ELR (cell line): ENCODE results near the gene PCCA.
A peak's percentile ranks its signal among the peaks of the same experiment; 100 is the strongest.
"Not testable (repeated sequence)": the region's sequence is repeated elsewhere in the genome, so short reads cannot be mapped to it uniquely, and the experiment has no call there.

ENCODE experiments used
- DNase-seq: peaks from one replicate; pipeline ENCODE4 v3.0.0-alpha.2; 2015; ENCODE audit warnings: low read depth

PCCA gene

DNA sequence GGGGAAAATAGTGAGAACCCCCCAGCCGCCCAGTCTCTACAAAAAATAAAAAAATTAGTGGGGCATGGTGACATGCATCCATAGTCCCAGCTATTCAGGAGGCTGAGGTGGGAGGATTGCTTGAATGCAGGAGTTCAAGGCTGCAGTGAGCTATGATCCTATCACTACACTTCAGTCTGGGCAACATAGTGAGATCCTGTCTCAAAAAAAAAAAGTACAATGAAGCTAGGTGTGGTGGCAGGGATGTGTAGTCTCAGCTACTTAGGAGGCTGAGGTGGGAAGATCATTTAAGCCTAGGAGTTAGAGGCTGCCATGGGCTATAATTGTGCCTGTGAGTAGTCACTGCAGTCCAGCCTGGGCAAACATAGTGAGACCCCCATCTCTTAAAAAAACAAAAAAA lies 8.9 kb downstream of the PCCA start:
- DNase-seq, result no peak

DNA sequence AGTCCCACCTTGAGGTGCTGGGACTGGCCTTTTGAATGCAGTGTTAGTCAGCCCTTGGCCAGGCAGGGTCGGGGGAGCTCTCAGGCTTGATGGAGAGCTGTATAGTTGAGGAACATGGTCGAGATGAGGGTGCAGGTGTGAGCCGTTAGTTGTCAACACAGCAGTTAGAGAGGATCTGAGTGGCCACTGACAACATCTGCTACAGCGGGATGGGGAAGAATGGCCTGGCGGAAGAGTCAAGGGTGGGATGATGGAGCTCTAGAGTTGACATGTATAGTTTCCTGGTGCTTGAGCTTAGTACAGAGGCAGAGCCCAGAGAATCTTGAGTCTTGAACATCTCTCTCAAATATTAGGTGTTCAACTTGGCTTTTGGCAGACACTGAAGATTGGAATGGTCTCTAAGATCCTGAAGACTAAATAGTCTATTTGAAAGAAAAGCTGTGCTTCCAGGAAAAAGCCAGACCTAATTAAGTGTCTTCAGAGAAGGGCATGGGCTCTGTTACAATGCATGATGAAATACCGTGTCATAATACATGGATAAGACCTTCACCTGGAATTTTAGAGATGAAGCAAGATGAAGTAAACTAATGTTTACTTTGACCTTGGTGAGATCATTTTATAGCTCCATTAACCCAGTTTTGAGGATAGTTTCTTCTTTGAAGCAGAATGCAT lies 9.7 kb downstream of the PCCA start:
- no peak for DNase-seq

DNA sequence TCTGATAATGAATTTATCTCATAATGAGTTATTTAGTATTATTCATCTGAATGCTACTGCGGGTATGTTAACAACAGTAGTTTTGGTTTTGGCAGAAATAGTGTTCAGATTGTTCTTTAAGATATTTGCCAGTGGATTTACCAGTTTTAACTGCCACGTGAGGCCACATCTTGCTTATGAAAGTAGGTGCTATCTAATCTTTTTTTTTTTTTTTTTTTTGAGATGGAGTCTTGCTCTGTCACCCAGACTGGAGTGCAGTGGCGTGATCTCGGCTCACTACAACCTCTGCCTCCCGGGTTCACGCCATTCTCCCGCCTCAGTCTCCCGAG lies 10.2 kb downstream of the PCCA start:
- DNase-seq, result not testable (repeated sequence)

DNA sequence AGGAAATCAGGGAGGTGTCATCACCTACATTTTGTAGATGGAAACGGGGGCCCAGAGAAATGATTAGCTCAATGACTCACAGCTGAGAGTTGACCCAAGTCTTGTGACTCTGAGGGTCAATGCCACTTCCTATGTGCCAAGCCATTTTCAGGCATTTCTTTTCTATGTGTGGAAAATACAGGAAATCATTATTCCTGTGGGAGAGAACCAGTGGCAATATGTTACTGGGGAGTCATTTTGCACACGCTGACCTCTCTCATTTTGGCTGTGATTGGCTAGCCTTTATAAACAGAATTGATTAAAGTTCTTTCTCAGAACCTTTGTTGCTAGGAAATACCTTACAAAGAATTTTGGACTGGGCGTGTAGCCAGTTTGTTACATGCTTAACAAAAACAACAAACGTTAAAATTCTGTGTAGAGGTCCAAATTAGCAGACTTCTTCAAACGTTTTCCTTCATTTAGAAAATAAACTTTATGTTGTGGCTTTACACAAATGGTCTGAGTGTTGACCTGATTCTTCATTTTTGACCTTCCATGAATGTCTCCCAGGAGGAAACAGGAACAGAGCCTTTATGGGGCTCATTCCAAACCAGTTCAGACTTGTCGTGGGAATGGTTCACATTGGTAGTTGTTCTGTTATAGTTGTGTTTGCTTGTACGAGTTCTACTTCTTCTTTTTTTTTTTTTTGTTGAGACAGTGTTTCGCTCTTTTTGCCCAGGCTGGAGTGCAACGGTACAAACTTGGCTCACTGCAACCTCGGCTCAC lies 11.4 kb downstream of the PCCA start:
- DNase-seq, result peak; percentile 82

DNA sequence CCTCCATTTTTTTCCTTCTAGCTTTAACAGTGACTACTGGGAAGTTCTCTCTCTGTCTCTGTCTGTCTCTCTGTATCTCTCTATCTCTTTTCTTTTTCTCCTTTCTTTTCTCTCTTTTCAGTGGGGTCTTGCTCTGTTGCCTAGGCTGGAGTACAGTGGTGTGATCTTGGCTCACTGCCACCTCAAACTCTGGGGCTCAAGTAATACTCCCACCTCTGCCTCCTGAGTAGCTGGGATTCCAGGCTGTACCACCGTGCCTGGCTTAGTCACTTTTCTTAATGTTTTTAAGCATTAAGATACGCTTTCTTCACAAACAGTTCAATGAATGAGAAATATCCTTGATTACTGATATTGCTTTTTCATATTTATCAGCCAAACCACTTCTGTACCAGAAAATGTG lies 13.1 kb downstream of the PCCA start:
- DNase-seq, result no peak

DNA sequence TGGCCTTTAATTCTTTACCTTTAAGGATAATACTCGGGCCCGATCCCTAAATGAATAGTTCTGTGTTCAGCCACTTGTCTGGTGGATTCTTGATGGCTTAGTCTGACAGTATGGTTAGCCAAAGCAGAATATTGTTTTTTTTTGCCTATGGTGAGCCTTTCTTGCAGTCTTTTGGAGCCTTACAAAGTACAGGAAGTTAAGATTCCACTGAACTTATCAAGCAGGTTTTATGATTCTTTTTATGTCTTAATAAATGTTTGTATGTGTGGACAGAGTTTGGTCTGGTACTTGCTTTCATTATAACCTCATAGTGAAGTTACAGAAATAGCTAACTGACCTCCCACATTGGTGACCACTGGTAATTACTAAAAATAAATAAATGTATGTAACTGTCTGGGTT lies 17.1 kb downstream of the PCCA start:
- DNase-seq, result no peak

DNA sequence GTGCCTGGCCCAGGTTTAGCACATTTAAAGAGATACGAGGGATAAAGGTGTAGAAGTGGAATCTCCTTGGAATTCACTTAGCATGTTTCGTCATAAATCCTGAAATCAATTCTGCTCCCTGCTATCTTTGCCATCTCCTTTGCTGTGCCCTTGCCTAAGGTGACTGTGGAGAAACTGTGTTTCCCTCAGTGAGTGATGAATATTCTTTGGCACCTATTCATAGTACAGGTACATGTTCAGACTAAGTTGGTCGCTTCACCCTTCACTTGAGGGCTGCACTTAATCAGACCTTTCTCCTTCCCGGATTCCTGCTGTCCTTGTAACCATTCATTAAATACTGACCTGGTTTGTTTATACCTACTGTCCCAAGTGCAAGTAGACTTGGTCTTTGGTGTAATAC lies 17.8 kb downstream of the PCCA start:
- DNase-seq, result no peak

DNA sequence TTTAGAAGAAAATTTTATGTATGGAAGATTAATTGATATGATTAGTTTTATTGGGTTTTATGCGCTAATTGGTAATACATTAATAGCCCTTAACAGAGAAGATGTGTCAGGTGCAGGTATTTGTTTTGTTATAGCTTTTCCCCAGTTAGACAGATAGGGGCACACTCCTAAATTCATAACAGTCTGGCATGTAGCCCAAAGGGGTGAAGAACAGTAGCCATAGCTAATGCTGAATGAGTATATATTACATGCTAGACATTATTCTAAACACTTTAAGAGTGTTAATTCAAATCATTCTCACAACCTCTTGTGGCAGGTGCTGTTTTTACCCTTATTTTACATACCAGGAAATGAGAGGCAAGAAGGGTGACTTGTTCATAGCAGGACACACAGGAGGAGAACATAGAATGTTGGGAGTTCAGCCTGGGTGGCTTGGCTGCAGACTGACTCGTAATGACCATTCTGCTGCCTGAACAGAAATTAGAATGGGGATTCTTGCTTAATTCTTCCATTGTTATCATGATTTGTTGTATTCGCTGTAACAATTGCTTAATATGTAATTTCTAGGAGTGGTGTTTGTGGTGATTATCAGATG lies 20.1 kb downstream of the PCCA start:
- peak; percentile 37 for DNase-seq

DNA sequence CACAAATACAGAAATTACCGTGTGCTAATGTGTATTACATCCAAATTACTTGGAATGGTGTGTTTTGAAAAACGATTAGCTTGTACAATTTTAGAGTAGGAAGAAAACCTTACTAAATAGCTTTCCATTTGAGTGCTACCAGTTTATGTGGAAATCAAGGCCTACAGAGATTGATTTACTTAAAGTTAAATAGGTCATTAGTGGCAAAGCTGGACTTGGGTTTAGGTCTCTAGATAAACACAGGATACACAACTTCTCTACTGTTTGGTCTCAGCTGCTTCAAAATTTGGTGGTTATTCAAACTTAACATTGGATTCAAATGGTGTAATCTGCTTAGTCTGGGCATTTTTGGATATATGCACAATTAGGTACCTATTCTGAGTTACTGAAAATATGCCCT lies 21.4 kb downstream of the PCCA start:
- no peak for DNase-seq

DNA sequence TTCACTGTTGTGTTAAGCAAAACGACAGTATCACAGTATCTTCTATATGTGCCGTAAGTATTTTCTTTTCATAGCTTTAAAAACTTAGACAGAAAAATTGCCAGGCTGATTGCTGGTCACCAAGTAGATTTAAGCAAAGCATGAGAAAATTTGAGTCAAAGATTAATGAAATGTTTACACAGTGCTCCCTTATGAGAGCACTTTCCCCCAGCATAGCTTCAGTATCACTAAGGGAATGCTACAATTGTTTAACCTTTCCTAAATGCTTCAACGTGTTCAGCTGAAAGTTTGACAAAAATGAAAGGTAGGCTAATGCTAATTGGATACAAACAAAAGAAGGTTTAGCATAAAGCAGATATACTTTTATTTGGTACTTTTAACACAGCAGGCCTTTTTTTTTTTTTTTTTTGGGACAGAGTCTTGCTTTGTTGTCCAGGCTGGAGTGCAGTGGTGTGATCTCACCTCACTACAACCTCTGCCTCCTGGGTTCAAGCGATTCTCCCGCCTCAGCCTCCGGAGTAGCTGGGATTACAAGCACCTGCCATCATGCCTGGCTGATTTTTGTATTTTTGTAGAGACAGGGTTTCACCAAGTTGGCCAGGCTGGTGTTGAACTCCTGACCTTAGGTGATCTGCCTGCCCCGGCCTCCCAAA lies 23.4 kb downstream of the PCCA start:
- no peak for DNase-seq

DNA sequence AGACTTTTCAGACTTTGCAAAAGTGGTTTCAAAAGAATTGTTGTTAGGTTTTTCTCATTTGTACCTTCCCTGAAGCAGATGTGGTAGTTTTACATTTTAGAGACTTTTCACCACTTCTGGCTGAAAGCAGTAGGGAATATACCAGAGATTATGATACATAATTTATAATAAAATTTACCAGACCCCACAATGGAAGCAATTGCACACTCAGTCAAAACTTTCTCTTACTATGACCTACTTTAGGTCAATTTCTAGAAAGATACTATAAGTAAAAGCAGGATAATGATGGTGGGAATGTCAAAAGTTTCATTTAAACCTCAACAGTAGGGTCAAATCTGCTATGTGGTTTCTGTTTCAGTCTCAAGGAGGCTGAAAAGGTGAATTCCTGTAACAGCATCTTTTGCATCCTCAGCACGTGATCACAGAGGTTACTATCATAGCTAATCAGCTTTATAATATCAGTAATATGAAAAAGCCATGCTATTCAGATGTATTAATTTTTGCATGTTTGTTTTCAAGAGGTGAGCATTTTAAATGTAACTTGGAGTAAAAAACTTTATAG lies 26.9 kb downstream of the PCCA start:
- no peak for DNase-seq

DNA sequence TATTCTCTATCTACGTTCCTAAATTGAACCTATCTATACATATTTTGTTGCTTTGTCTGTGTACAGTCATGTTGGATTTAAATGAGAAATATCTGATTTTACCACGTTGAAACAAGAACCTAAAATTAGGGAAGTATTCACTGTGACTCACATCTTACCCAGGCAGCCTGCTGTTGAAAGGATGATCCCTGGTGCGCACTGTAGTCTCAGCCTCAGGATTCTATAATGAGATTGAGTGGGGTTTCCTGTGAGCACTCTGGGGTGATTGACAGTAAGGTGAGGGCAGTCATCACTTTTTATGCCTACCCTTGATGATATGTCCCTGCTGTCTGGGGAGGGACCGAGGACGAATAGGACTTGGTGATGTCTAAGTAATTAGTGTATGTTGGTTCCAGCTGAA lies 35.4 kb downstream of the PCCA start:
- DNase-seq, result peak; percentile 24

DNA sequence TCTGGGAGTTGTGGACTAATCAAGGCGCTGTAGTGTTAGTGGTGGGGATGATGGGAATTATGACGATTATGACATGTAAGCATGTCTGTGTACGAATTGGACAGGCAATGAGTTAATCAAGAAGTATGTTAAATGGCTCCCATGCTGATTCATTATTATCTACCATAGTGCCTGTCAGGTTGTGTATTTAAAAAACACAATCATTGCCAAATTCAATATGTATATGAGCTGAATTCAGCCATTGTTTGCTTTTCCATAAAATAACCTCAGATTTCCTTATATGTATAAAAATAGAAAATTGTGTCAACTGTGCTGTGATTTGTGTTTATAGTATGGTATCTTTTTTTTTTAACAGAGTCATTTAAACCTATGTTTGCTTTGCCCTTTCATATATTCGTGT lies 37.1 kb downstream of the PCCA start:
- DNase-seq, result no peak

DNA sequence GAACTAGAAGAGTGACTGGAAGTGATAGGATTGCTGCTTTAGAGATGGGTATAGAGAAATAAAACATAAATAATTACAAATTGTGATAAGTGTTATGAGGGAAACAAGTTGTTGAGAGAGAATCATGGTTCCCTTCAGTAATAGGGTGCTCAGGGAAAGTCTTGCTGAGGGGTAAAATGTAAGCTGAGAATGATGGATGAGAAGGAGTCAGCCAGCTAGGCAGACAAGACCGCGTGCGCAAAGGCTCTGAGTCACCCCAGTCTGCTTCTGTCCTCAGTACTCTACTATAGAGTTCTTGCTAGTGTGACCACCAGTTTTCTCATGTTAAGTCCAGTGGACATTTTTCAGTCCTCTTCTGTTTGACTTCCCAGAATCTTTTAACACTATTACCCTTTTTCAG lies 39.5 kb downstream of the PCCA start:
- peak; percentile 39 for DNase-seq

DNA sequence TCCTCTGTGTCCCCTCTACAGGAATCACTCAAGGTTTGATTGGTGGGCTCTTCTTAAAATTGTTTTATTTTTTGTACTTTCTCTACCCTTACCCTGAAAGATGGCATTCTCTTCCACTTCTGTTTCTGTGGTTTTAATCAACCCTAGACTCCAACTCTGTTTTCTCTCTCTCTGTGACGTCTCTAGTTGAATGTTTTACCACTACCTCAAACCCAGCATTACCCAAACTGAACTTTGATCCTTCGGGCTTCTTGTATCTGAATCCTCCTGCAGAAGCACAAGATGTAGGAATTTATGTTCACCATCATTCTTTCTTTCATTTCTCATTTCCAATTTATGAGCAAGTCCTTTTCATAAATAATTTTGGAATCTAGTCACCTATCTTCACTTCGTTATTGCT lies 39.9 kb downstream of the PCCA start:
- no peak for DNase-seq

DNA sequence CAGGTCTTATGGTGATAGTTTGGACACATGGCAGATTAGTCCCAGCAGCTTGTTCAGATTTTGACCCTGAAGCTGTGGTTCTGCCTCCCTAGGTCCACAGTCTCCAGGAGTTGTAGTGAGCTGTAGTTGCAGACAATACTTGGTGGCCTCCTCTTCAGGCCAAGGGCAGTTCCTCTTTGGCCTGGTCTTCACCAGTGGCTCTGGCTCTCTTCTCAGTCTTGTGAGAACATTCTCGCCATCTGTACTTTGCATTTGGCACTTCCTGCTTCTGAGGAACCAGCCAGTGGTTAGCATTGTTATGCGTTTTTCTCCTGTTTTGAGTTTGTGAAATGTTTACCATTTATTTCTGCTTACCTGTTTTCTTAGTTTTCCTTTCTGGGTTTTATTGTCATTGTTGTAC lies 40.7 kb downstream of the PCCA start:
- no peak for DNase-seq

DNA sequence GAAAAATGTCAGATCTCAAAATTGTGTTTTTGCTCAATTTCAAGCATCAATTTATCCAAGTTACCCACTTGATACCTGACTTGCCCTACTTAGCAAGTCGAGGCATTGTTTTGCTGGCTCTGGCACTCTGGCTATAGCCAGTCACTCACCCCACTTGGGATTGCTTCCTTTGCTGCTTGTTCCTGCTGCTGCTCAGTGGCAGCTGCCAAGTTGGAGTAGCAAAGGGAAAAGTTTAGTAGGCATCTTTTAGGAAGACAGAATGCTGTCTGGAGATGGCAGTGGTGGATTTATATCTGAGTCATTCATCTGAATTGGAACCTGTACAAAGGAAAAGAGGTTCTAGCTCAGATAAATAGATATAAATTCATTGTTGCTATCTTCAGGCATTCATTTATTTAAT lies 41.2 kb downstream of the PCCA start:
- no peak for DNase-seq

DNA sequence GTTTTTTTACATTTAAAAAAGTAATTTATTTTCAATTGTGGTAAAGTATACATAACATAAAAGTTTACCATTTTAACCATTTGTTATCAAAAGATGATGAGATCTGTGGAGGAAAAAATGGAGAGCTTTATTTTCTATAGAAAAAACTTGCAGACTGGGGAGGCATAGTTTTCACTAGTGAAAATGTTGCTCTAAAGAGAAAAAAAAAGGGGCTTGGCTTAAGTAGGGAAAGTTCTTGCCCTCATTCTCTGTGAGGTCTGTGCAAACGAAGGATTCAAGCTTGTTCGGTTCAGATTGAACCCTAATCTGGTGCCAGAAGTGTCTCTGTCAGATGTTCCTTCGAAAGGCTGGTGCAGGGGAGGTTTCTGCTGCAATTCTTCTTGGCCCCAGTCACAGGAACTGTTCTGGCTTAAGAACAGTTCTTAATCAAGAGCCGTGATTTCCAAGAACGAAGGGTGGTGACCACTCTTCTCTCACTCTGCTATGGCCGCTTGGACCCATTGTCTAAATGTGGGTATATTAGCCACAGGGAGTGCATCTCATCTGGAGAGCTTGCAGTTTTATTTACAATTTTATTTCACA lies 42.1 kb downstream of the PCCA start:
- no peak for DNase-seq

DNA sequence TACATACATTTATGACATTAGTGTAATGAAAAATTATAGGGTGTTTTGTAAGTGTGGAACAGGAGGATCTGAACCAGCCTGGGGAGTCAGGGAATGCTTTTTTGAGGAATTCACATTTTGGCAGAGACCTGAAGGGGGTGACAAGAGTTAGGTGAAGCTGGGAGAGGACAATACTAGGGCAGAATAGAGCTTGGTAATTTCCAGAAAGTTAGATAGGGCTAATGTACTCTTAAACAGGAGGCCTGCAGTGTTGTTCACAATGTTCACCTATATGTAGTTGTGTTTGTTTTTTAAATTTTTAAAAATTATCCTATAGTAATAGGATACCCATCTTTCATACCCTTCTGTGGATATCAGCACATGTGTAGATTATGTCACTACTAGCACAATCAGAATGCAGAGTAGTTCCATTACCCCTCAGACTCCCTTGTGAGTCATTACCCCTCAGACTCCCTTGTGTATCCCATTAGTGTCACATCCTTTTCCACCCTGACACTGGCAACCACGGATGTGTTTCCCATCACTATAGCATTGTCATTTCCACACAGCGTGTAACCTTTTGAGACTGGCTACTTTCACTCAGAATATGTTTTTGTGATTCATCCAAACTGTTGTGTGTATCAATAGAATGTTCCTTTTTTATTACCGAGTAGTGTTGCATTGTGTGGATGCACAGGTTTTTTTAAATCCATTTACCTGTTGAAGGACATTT lies 43.1 kb downstream of the PCCA start:
- DNase-seq, result peak; percentile 92

DNA sequence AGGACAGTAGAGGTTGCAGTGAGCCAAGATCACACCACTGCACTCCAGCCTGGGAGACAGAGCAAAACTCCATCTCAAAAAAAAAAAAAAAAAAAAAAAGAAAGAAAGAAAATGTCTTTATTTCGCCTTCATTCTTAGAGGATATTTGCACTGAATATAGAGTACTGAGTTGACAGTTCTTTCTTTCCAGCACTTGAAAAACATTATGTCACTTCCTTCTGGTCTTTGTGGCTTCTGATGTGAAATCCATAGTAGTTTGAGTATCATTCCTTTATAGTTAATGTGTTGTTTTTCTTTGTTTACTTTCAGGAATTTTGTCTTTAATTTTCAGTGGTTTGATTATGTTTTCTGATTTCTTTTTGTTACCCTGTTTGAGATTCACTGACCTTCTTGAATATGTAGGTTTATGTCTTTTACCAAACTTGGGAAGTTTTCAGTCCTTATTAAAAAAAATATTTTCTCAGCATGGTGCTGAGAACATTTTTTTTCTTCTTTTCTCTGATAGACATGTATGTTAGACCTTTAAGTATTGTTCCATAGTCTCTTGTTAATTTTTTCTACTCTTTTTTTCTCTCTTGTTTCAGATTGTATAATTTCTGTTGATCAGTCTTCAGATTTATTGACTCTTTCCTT lies 50.1 kb downstream of the PCCA start:
- DNase-seq, result peak; percentile 20

DNA sequence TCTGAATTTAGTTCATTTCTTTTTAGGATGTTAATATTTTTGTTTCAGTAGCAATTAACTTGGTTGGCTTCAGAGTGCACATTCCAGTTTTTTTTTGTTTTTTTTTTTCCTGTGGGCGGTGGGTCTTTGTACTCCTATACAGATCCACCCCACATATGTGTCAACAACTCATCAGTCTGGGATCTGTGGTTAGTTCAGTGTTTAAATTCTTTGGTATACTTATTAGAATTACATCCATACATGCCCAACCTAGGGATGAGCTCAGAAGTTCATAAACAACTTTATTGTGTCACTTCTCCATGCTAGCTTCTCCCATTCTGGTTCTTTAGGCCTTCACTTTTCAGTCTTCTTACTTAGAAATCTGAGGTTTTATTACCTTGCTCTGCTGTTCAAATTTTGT lies 50.9 kb downstream of the PCCA start:
- peak; percentile 4 for DNase-seq
